ENCODE measurements around the gene USP7.

The USP7 gene

GRCh38 chr16:8867932-8868415, 95.7 kb downstream of the USP7 start:
- H3K27me3 Mint-ChIP-seq (ENCODE audit: low read depth): no peaks in the 10 kb centered on the region
- H3K36me3 Mint-ChIP-seq (ENCODE audit: low read depth): no peaks in the 10 kb centered on the region
- H3K9me3 Mint-ChIP-seq: no peaks in the 10 kb centered on the region
- peak overlapping the region; percentile 84 to 90 (median 87) for H3K27ac Mint-ChIP-seq
- TF ChIP-seq CTCF (IDR thresholded peaks at IDR 0.05; ENCODE audit: unreplicated experiment in 3 of 3): no peak
- H3K4me1 Mint-ChIP-seq: peaks cover 50% of the 10 kb centered on the region
- H3K4me3 Mint-ChIP-seq: peak overlapping the region; percentile 89 to 99 (median 95)

GRCh38 chr16:8867216-8867931, 96.3 kb downstream of the USP7 start:
- TF ChIP-seq CTCF (IDR thresholded peaks at IDR 0.05; ENCODE audit: unreplicated experiment in 3 of 3): no peak
- Mint-ChIP-seq H3K27me3 (ENCODE audit: low read depth) (no peaks in the 10 kb centered on the region), H3K27ac (peak overlapping the region; percentile 84 to 90 (median 87)), H3K9me3 (no peaks in the 10 kb centered on the region), H3K36me3 (ENCODE audit: low read depth) (no peaks in the 10 kb centered on the region), H3K4me1 (peaks cover 52% of the 10 kb centered on the region), H3K4me3 (peak overlapping the region; percentile 89 to 99 (median 95))

GRCh38 chr16:8866884-8867215, 96.9 kb downstream of the USP7 start:
- Mint-ChIP-seq H3K27ac (peak overlapping the region; percentile 84 to 90 (median 87)), H3K36me3 (ENCODE audit: low read depth) (no peaks in the 10 kb centered on the region), H3K4me1 (peaks cover 56% of the 10 kb centered on the region), H3K4me3 (peak overlapping the region; percentile 89 to 99 (median 95)), H3K9me3 (no peaks in the 10 kb centered on the region), H3K27me3 (ENCODE audit: low read depth) (no peaks in the 10 kb centered on the region)
- TF ChIP-seq CTCF (IDR thresholded peaks at IDR 0.05; ENCODE audit: unreplicated experiment in 3 of 3): no peak

GRCh38 chr16:8866118-8866883, 97.4 kb downstream of the USP7 start:
- Mint-ChIP-seq H3K9me3 (no peaks in the 10 kb centered on the region), H3K27me3 (ENCODE audit: low read depth) (no peaks in the 10 kb centered on the region), H3K4me1 (peaks cover 56% of the 10 kb centered on the region), H3K4me3 (peak overlapping the region; percentile 89 to 99 (median 95)), H3K27ac (peak overlapping the region; percentile 77 to 94 (median 90)), H3K36me3 (ENCODE audit: low read depth) (no peaks in the 10 kb centered on the region)
- no peak for TF ChIP-seq CTCF (IDR thresholded peaks at IDR 0.05; ENCODE audit: unreplicated experiment in 3 of 3)

DNA sequence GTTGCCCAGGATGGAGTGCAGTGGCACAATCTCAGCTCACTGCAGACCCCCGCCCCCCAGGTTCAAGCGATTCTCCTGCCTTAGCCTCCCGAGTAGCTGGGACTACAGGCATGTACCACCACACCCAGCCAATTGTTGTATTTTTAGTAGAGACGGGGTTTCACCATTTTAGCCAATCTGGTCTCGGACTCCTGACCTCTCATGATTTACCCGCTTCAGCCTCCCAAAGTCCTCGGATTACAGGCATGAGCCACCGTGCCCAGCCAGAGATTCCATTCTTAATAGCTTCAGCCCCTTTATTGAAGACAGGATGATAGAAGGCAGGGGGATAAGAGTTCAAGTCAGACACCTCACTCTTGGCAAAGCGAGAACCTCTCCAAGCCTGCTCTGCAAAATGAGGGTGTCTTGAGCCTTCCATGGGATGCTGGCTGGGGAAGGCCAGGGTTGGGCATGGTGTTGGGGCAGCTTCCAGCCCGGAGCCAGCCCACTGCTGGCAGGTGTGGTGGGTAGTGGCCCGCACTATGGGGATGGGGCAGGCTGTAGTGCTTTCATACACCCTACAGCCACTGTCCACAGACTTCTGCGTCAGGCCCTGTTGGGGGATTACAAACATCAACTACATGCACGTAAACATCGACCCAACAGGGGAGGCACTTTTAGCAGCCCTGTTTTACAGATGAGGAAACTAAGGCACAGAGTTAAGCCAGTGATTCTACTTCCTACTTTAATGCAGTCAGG, 98.4 kb downstream of the USP7 start:
- Mint-ChIP-seq H3K4me3 (peak overlapping the region; percentile 59 to 99 (median 75)), H3K27me3 (ENCODE audit: low read depth) (no peaks in the 10 kb centered on the region), H3K36me3 (ENCODE audit: low read depth) (no peaks in the 10 kb centered on the region), H3K27ac (peak overlapping the region; percentile 70 to 94 (median 90)), H3K4me1 (peaks cover 52% of the 10 kb centered on the region), H3K9me3 (no peaks in the 10 kb centered on the region)
- no peak for TF ChIP-seq CTCF (IDR thresholded peaks at IDR 0.05; ENCODE audit: unreplicated experiment in 3 of 3)
